ENCODE data around the gene DENND1A. TPM values are rescaled to one million over a fixed set of nuclear protein-coding genes. Genes with fewer than 3 reads are reported as not detected.

The DENND1A gene
- total RNA-seq, 1 donor = 22.9 TPM

DNA sequence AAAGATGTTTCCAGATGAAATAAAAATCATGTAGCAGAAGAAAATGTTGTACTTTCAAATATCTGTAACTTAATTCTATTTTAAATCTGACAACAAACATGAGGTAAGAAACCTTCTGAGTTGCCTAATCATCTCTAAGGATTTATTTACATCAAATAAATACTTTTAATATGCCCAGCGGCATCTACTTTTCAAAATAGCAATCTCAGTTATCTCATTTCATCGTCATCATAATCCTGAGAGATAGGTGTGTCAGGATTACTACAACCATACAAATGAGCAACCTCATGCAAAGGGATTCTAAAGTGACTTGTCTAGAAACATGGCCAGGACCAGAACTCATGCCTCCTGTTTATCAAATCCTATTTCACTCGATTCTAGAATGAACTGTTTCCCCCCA is 49.5 kb downstream of the DENND1A start:
- TF ChIP-seq, protein P1, sequence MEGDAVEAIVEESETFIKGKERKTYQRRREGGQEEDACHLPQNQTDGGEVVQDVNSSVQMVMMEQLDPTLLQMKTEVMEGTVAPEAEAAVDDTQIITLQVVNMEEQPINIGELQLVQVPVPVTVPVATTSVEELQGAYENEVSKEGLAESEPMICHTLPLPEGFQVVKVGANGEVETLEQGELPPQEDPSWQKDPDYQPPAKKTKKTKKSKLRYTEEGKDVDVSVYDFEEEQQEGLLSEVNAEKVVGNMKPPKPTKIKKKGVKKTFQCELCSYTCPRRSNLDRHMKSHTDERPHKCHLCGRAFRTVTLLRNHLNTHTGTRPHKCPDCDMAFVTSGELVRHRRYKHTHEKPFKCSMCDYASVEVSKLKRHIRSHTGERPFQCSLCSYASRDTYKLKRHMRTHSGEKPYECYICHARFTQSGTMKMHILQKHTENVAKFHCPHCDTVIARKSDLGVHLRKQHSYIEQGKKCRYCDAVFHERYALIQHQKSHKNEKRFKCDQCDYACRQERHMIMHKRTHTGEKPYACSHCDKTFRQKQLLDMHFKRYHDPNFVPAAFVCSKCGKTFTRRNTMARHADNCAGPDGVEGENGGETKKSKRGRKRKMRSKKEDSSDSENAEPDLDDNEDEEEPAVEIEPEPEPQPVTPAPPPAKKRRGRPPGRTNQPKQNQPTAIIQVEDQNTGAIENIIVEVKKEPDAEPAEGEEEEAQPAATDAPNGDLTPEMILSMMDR (IDR thresholded peaks at IDR 0.05; ENCODE audit: insufficient read depth, low read depth, low read length) = no peak
- DNase-seq (ENCODE audit: low read depth) = no peak
- H3K4me3 ChIP-seq (ENCODE audit: low read depth, low read length) = no peak overlapping the region

DNA sequence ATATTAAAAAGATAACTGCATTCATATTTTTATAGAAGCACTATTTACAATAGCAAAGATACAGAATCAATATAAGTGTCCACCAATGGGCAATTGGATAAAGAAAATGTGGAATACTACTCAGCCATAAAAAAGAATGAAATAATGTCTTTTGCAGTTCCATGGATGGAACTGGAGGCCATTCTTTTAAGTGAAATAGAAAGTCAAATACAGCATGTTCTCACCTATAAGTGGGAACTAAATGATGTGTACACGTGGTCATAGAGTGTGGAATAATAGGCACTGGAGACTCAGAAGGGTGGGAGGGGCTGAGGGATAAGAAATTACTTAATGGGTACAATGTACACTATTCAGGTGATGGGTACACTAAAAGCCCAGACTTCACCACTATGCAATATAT is 53.2 kb downstream of the DENND1A start:
- DNase-seq (ENCODE audit: low read depth) = no peak
- no peak overlapping the region for H3K4me3 ChIP-seq (ENCODE audit: low read depth, low read length)
- TF ChIP-seq, protein P1 (IDR thresholded peaks at IDR 0.05; ENCODE audit: insufficient read depth, low read depth, low read length) = no peak

DNA sequence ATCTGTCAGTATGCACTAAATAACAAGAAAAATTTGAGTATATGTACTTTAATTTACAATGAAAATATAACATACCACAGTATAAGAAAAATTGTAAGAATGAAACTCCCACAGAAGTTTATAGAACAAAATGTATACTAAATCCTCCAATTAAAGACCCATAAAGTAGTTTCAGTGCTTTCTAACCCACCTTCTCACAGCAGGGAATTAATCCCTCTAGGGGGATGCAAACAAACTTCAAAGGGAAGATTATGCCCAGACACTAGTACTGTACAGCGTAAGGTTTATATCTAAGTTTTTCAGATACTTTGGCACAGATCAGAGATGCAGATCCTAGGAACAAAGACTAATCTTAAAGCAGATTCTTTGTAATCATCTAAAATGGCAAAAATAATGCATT is 57.2 kb downstream of the DENND1A start:
- no peak for DNase-seq (ENCODE audit: low read depth)
- no peak overlapping the region for H3K4me3 ChIP-seq (ENCODE audit: low read depth, low read length)
- TF ChIP-seq, protein P1 (IDR thresholded peaks at IDR 0.05; ENCODE audit: insufficient read depth, low read depth, low read length) = no peak

DNA sequence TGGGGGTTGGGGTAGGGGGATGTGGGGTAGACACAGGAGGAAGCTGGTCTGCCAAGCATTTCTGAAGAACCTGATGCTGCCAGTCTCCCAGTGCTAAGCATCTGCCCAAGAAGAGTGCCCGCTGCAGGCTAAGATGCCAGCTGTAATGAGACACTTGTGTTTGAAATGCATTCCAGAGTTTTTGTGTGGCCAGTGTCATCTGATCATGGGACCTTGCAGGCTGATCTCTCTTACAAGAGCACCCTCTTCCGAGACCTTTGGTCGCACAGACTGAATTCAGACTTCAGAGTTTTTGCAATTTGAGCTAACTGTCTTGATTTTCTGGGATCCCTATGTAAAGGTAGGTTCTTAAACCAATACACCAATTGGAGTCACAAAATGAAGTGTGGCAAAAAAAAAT is 58.1 kb downstream of the DENND1A start:
- no peak overlapping the region for H3K4me3 ChIP-seq (ENCODE audit: low read depth, low read length)
- no peak for DNase-seq (ENCODE audit: low read depth)
- TF ChIP-seq, protein P1 (IDR thresholded peaks at IDR 0.05; ENCODE audit: insufficient read depth, low read depth, low read length) = no peak

DNA sequence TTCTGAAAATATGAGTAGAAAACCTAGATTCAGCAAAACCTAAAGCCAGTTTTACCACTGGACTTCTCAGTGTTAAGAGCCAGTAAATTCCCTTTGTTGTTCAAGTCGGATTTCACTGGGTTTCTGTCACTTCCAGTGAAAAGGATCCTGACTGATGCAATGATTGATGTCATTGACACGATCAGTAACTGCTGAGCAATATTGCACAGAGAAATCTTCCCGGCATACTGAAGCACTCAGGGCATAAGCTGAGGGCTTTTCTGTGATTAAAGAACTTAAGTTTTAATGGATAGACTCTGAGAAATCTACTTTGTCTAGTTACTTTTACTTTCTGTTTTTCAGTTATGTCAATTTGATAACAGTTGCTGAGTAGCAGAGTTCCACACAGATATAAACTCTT is 61.9 kb downstream of the DENND1A start:
- peak; percentile 38 for DNase-seq (ENCODE audit: low read depth)
- peak overlapping the region; percentile 32 for H3K4me3 ChIP-seq (ENCODE audit: low read depth, low read length)

DNA sequence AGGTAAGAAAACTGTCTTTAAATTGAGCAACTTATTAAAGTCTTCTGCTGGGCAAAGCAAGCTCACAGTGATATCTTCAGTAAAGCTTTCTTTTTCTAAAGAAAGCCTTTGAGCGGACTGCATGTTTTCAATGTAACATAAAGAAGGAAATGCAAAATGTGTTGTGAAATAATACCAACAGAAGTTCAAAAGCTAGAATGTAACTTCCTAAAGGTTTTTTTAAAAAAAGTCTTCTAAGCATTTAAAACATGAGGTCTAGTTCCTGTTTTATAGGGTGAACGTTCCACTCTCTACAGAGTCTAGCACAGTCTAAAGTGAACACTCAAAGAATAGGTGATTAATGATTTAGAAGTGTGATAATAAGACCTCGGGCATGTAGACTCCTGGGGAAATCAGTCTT is 62.9 kb downstream of the DENND1A start:
- TF ChIP-seq, protein P1 (IDR thresholded peaks at IDR 0.05; ENCODE audit: insufficient read depth, low read depth, low read length) = no peak
- no peak for DNase-seq (ENCODE audit: low read depth)
- H3K4me3 ChIP-seq (ENCODE audit: low read depth, low read length) = no peak overlapping the region

More for the DNA sequence above, 61.9 kb downstream of the DENND1A start:
- TF ChIP-seq, protein P1 (IDR thresholded peaks at IDR 0.05; ENCODE audit: insufficient read depth, low read depth, low read length) = no peak

DNA sequence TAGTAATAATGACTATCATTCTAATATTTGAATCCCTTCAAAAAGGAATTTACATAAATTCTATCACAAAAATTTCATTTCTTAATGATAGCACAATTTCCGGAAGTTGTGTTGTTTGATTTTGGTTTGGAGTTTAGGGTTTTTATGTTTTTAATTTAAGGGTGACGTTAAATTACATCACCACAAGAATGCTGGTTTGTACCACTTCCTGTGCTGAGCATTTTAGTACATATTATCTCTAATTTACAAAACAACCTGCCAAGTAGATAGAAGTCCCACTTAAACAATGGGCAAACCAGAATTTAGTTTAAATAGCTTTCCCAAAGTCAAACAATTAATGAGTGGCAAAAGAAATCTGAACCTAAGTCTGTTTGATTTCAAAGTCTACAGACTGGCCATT is 63.4 kb downstream of the DENND1A start:
- H3K4me3 ChIP-seq (ENCODE audit: low read depth, low read length) = no peak overlapping the region
- DNase-seq (ENCODE audit: low read depth) = peak; percentile 39
- TF ChIP-seq, protein P1 (IDR thresholded peaks at IDR 0.05; ENCODE audit: insufficient read depth, low read depth, low read length) = no peak

All from fibroblast of villous mesenchyme (primary cell).